Measurements from ENCODE around the gene RIMS1. TPM values are rescaled to one million over a fixed set of nuclear protein-coding genes. Genes with fewer than 3 reads are reported as not detected.

The RIMS1 gene
- total and polyA plus RNA-seq, 9 of the 15 experiments (the other 6 are each of a cell fraction or from before 2014, with no cell fraction given) = not detected

GRCh38 chr6:71929047-71929446 is 42.7 kb downstream of the RIMS1 start:
- H3K9me1 ChIP-seq (ENCODE audit: control insufficient read depth, insufficient read depth, low read length) = no peaks in the 10 kb centered on the region
- H3K27ac ChIP-seq (ENCODE audit: extremely low read depth, low read depth, low read length) = no peak overlapping the region
- 0% methylated on average over 1 of the region's 1 CpG for WGBS (ENCODE audit: insufficient coverage, low coverage, missing lambda C conversion rate)
- TF ChIP-seq ARID4B (CRISPR knock-in tag; IDR thresholded peaks at IDR 0.05) (no peak), ZNF445 (CRISPR knock-in tag; IDR thresholded peaks at IDR 0.05; ENCODE audit: low read depth) (no peak), ZNF699 (CRISPR knock-in tag; IDR thresholded peaks at IDR 0.05; ENCODE audit: insufficient replicate concordance) (no peak), KAT2B (IDR thresholded peaks at IDR 0.05; ENCODE audit: low read depth, low read length) (no peak), BRD4 (IDR thresholded peaks at IDR 0.05) (no peak), PREB (CRISPR knock-in tag; IDR thresholded peaks at IDR 0.05) (no peak), E2F4 (CRISPR knock-in tag; IDR thresholded peaks at IDR 0.05; ENCODE audit: low read depth) (no peak), TCF3 (CRISPR knock-in tag; IDR thresholded peaks at IDR 0.05) (no peak), SNIP1 (IDR thresholded peaks at IDR 0.05; ENCODE audit: low read depth) (no peak), NCOR1 (IDR thresholded peaks at IDR 0.05) (no peak), TBL1XR1 (IDR thresholded peaks at IDR 0.05; ENCODE audit: low read length in 2 of 2) (no peak), MBD1 (CRISPR knock-in tag; IDR thresholded peaks at IDR 0.05) (no peak), SOX6 (IDR thresholded peaks at IDR 0.05) (no peak)
- H3K4me2 ChIP-seq (ENCODE audit: insufficient read depth, low read length) = no peak overlapping the region
- FAIRE-seq = no peak
- BruUV-seq (replicated peaks) = no TSS peak
- in situ Hi-C loops (cut with MboI) = no loop called here
- ChIA-PET CTCF (ENCODE audit: low intra/inter-chr PET ratio) (no interaction called here), POLR2A (no interaction called here)
- no peaks in the 10 kb centered on the region for H3K27me3 ChIP-seq (ENCODE audit: control insufficient read depth in 2 of 2, insufficient read depth in 2 of 2, low read length in 2 of 2)
- no peaks in the 10 kb centered on the region for H4K20me1 ChIP-seq (replicated peaks; ENCODE audit: control insufficient read depth, insufficient read depth, low read length)
- no peak overlapping the region for H3K4me3 ChIP-seq
- DNase-seq (ENCODE audit: extremely low read depth in 1 of 4, low spot score in 3 of 4) = no peak
- no peaks in the 10 kb centered on the region for H3K36me3 ChIP-seq (ENCODE audit: control insufficient read depth, insufficient read depth, low read length)
- intact Hi-C loops (cut with micrococcal nuclease) = no loop called here
- H3K4me1 ChIP-seq (replicated peaks in 1 of 2; ENCODE audit: control insufficient read depth in 2 of 2, insufficient read depth in 2 of 2, low read length in 2 of 2) = no peaks in the 10 kb centered on the region
- H2AFZ ChIP-seq (ENCODE audit: low read depth, low read length) = no peak overlapping the region
- no peaks in the 10 kb centered on the region; the same call in 1 of the 2 replicates for H3K9me3 ChIP-seq (replicated peaks; ENCODE audit: control insufficient read depth, insufficient read depth, low read depth, low read length)
- ATAC-seq = no peak
- no peak overlapping the region for H3K9ac ChIP-seq (ENCODE audit: insufficient read depth in 1 of 2, low read depth in 2 of 2, low read length in 2 of 2)
- H3K79me2 ChIP-seq (ENCODE audit: control insufficient read depth, insufficient read depth, low read length) = no peaks in the 10 kb centered on the region
